Trophoblast cell (in vitro differentiated cells and primary cell): ENCODE results near the gene ADA.

Experiments used
- DNase-seq, 2 donors: peaks; one replicate each; pipeline ENCODE4 v3.0.0-alpha.2; 2016
- H2AFZ ChIP-seq: 2 replicates; pipeline ENCODE4 v1.6.1; 2013; ENCODE audit warnings: low read length, moderate library complexity, mild to moderate bottlenecking; ENCODE audit not compliant: insufficient read depth, poor library complexity
- H2AK5ac ChIP-seq: 2 replicates; pipeline ENCODE4 v1.6.1; 2013; ENCODE audit warnings: mild to moderate bottlenecking, low read length
- H2BK120ac ChIP-seq: 2 replicates; pipeline ENCODE4 v1.6.1; 2013; ENCODE audit warnings: low read length, mild to moderate bottlenecking, moderate library complexity; ENCODE audit not compliant: insufficient read depth, poor library complexity
- H2BK12ac ChIP-seq: 2 replicates; pipeline ENCODE4 v1.6.1; 2013; ENCODE audit warnings: mild to moderate bottlenecking, low read length, moderate library complexity
- H2BK5ac ChIP-seq: 2 replicates; pipeline ENCODE4 v1.6.1; 2013; ENCODE audit warnings: low read length, low read depth, moderate library complexity, mild to moderate bottlenecking; ENCODE audit not compliant: poor library complexity
- H3K14ac ChIP-seq: 2 replicates; pipeline ENCODE4 v1.6.1; 2013; ENCODE audit warnings: mild to moderate bottlenecking, low read length
- H3K18ac ChIP-seq: 2 replicates; pipeline ENCODE4 v1.6.1; 2013; ENCODE audit warnings: mild to moderate bottlenecking, low read length
- H3K23ac ChIP-seq: 2 replicates; pipeline ENCODE4 v1.6.1; 2013; ENCODE audit warnings: low read length
- H3K27ac ChIP-seq: 2 replicates; pipeline ENCODE4 v1.5.1; 2013; ENCODE audit warnings: low read depth, mild to moderate bottlenecking, inconsistent platforms, low read length, moderate library complexity
- H3K27me3 ChIP-seq: 2 replicates; pipeline ENCODE4 v1.6.1; 2013; ENCODE audit warnings: inconsistent platforms, mild to moderate bottlenecking, low read length, moderate library complexity; ENCODE audit not compliant: insufficient read depth
- H3K36me3 ChIP-seq, 2 experiments: 1 replicate in 1 of 2; 2 replicates in 1 of 2; pipeline ENCODE4 v1.6.1; 2013; ENCODE audit warnings: low read length in 2 of 2, mild to moderate bottlenecking in 2 of 2, moderate library complexity in 1 of 2; ENCODE audit not compliant: insufficient read depth in 2 of 2, control insufficient read depth in 1 of 2
- H3K4ac ChIP-seq: 2 replicates; pipeline ENCODE4 v1.6.1; 2013; ENCODE audit warnings: low read depth, mild to moderate bottlenecking, low read length, moderate library complexity
- H3K4me1 ChIP-seq, 2 experiments: 1 replicate in 1 of 2; 2 replicates in 1 of 2; pipeline ENCODE4 v1.6.1; 2013; ENCODE audit warnings: low read length in 2 of 2, mild to moderate bottlenecking in 2 of 2, moderate library complexity in 1 of 2; ENCODE audit not compliant: insufficient read depth in 2 of 2, control insufficient read depth in 1 of 2
- H3K4me2 ChIP-seq: 2 replicates; pipeline ENCODE4 v1.6.1; 2013; ENCODE audit warnings: inconsistent platforms, mild to moderate bottlenecking, low read length, moderate library complexity
- H3K4me3 ChIP-seq: 2 replicates; pipeline ENCODE4 v1.5.1; 2013; ENCODE audit warnings: mild to moderate bottlenecking, low read depth, low read length, inconsistent platforms
- H3K79me1 ChIP-seq: one replicate; pipeline ENCODE4 v1.6.1; 2013; ENCODE audit warnings: low read length
- H3K79me2 ChIP-seq: 2 replicates; pipeline ENCODE4 v1.6.1; 2013; ENCODE audit warnings: low read length, mild to moderate bottlenecking; ENCODE audit not compliant: control insufficient read depth, insufficient read depth, poor library complexity
- H3K9ac ChIP-seq: 2 replicates; pipeline ENCODE4 v1.6.1; 2013; ENCODE audit warnings: mild to moderate bottlenecking, low read length
- H3K9me3 ChIP-seq: 2 replicates; pipeline ENCODE4 v1.6.1; 2013; ENCODE audit warnings: low read depth, mild to moderate bottlenecking, control low read depth, inconsistent platforms, low read length; ENCODE audit not compliant: insufficient read depth
- H4K12ac ChIP-seq: 2 replicates; pipeline ENCODE4 v1.6.1; 2013; ENCODE audit warnings: low read depth, mild to moderate bottlenecking, low read length, moderate library complexity
- H4K8ac ChIP-seq: 2 replicates; pipeline ENCODE4 v1.6.1; 2013; ENCODE audit warnings: low read depth, mild to moderate bottlenecking, low read length, moderate library complexity
- H4K91ac ChIP-seq: one replicate; pipeline ENCODE4 v1.6.1; 2013; ENCODE audit warnings: low read depth, mild to moderate bottlenecking, low read length, moderate library complexity
- WGBS: extraction: QIAGEN DNeasy Blood & Tissue Kit; methylation state at CpG from one replicate; pipeline ENCODE4 v1.1.7; 2013; ENCODE audit warnings: missing lambda C conversion rate; ENCODE audit not compliant: insufficient read length, insufficient coverage; ENCODE audit errors: extremely low coverage; 5-methylcytosine and 5-hydroxymethylcytosine counted together

Gene ADA

DNA sequence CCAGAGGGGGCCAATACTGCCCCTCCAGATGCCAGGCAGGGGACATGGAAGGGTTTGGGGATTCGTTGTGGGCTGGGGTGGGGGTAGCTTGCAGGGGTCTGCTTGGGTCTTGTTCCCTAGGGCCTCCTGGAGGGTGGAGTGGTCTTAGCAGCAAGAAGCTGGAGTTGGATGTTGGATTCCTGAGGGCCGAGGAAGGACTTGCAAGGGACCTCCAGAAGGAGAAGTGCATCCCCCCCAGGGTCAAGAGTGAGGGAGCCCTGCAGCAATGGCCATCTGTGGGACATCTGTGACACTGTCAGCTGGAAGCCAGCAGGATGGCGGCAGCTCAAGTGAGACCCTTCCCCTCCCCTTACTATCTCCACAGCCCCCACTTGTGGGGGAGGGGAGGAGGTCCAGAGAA, 38.3 kb upstream of the ADA start:
- Histone ChIP-seq H3K4me1 (peaks cover 5 to 8% of the 10 kb centered on the region in 2 experiments), H3K27ac (no peak overlapping the region), H4K8ac (no peak overlapping the region), H3K4me3 (no peak overlapping the region), H2BK12ac (peak overlapping the region; percentile 21), H3K79me2 (no peaks in the 10 kb centered on the region), H2AFZ (no peak overlapping the region), H4K12ac (no peak overlapping the region), H3K36me3 (no peaks in the 10 kb centered on the region), H3K23ac (no peak overlapping the region), H4K91ac (peak overlapping the region; percentile 2), H3K27me3 (no peaks in the 10 kb centered on the region), H2BK120ac (no peak overlapping the region), H3K9ac (no peak overlapping the region), H3K4ac (no peak overlapping the region), H2BK5ac (no peak overlapping the region), H3K4me2 (no peak overlapping the region), H3K79me1 (peaks cover 7% of the 10 kb centered on the region), H2AK5ac (no peak overlapping the region), H3K18ac (no peak overlapping the region), H3K14ac (no peak overlapping the region), H3K9me3 (peaks cover 1% of the 10 kb centered on the region)
- DNase-seq = no peak
- WGBS = no CpG with 5 or more reads among the region's 3 CpGs

DNA sequence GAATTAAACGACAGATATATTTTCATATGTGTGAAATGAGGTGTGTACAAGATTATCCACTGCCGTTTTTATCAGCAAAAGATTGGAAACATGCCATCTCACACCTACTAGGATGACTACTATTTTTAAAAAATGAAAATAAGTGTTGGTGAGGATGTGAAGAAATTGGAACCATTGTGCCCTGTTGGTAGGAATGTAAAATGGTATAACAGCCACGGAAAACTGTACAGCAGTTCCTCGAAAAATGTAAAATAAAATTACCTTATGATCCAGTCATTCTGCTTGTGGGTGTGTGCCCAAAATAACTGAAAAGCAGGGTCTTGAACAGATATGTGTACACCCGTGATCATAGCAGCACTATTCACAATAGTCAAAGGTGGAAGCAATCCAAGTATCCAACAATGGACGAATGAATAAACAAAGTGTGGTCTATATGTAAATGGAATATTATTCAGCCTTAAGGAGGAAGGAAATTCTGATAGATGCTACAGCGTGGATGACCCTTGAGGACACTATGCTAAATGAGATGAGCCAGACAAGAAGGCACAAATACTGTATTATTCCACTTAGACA, 36.6 kb upstream of the ADA start:
- no CpG with 5 or more reads among the region's 7 CpGs for WGBS
- Histone ChIP-seq H3K23ac (no peak overlapping the region), H3K36me3 (no peaks in the 10 kb centered on the region), H3K4me2 (no peak overlapping the region), H4K8ac (no peak overlapping the region), H3K9me3 (peaks cover 1% of the 10 kb centered on the region), H4K12ac (no peak overlapping the region), H2BK5ac (no peak overlapping the region), H3K4me3 (no peak overlapping the region), H3K14ac (no peak overlapping the region), H2AK5ac (no peak overlapping the region), H2BK120ac (no peak overlapping the region), H3K79me1 (peaks cover 4% of the 10 kb centered on the region), H3K18ac (no peak overlapping the region), H2AFZ (no peak overlapping the region), H3K9ac (no peak overlapping the region), H2BK12ac (no peak overlapping the region), H3K4me1 (peaks cover 3 to 4% of the 10 kb centered on the region in 2 experiments), H3K4ac (no peak overlapping the region), H3K27me3 (no peaks in the 10 kb centered on the region), H3K27ac (no peak overlapping the region), H3K79me2 (no peaks in the 10 kb centered on the region), H4K91ac (no peak overlapping the region)
- DNase-seq = peak in 1 of 2 donors; percentile 32

DNA sequence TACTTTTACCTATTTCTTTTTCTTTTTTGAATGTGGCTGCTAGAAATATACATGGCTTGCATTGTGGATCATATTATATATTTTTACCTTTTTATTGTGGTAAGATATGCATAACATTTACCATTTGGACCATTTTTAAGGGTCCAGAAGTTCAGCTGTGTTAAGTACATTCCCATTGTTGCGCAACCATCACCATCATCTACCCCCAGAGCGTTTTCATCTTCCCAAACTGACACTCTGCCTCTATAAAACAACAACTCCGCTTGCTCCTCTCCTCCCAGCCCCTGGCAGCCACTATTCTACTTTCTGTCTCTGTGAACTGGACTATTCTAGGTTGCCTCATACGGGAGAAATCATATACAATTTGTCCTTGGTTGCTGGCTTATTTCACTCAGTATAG, 35.4 kb upstream of the ADA start:
- Histone ChIP-seq H3K27me3 (no peaks in the 10 kb centered on the region), H4K12ac (no peak overlapping the region), H2AK5ac (no peak overlapping the region), H3K14ac (no peak overlapping the region), H3K23ac (no peak overlapping the region), H4K8ac (no peak overlapping the region), H3K36me3 (no peaks in the 10 kb centered on the region), H3K4me3 (no peak overlapping the region), H2BK12ac (no peak overlapping the region), H3K4me2 (no peak overlapping the region), H3K27ac (no peak overlapping the region), H3K79me2 (no peaks in the 10 kb centered on the region), H3K9ac (no peak overlapping the region), H3K18ac (no peak overlapping the region), H2BK5ac (no peak overlapping the region), H3K9me3 (peaks cover 1% of the 10 kb centered on the region), H2AFZ (no peak overlapping the region), H4K91ac (no peak overlapping the region), H3K4me1 (no peaks in the 10 kb centered on the region), H2BK120ac (no peak overlapping the region), H3K79me1 (peaks cover 2% of the 10 kb centered on the region), H3K4ac (no peak overlapping the region)
- no peak for DNase-seq
- WGBS = no CpG with 5 or more reads among the region's 4 CpGs

DNA sequence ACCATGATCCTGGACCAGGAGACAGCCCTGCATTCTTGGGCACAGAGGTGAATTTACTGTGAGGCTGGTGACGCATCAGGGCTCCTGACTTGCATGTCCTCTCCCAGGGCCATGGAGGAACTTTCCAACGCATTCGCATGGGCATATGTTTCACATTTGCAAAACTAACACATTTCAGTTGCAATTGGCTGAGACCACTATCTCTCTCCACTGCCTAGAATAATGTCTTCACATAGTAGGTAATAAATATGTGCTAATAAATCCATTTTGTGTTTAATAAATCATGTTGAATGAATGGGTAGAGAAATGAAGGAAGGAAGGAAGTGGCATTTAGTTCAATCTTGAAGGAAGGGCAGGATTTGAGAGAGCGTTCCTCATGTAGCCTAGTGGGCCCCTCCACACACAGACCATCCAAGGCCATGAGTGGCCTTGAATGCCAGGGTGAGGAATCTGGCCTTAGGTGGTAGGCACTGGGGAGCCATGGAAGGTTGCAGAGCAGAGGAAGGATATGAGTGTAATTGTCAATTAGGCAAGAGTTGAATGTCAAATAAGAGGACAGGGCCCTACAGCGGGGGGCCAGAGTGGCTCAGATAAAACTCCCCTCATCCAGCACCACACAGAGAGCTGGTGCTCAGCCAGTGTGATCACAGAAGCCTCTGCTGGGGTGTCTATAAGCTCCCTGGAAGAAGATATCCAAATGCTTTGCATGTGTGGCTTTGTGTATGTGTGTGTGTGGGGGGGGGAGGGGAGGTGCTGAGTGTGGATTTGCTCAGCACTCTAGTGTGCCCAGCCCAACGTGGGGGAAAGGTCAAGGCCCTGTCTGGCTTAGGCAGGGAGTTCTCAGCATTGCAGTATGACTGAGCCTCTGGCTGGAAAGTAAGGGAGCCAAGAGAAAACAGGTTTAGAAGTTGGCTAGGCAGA, 32.8 kb upstream of the ADA start:
- H3K9ac ChIP-seq = no peak overlapping the region
- no peak overlapping the region for H3K4me2 ChIP-seq
- no peak overlapping the region for H4K12ac ChIP-seq
- H3K27ac ChIP-seq = no peak overlapping the region
- H4K91ac ChIP-seq = no peak overlapping the region
- H3K4ac ChIP-seq = no peak overlapping the region
- H2AK5ac ChIP-seq = no peak overlapping the region
- no peaks in the 10 kb centered on the region for H3K27me3 ChIP-seq
- H3K23ac ChIP-seq = no peak overlapping the region
- no peak overlapping the region for H3K18ac ChIP-seq
- no peak overlapping the region for H2AFZ ChIP-seq
- no peak overlapping the region for H2BK12ac ChIP-seq
- H3K36me3 ChIP-seq = no peaks in the 10 kb centered on the region
- no peak overlapping the region for H2BK5ac ChIP-seq
- no peaks in the 10 kb centered on the region for H3K79me1 ChIP-seq
- H4K8ac ChIP-seq = no peak overlapping the region
- DNase-seq = no peak
- no peaks in the 10 kb centered on the region for H3K9me3 ChIP-seq
- H3K14ac ChIP-seq = no peak overlapping the region
- H2BK120ac ChIP-seq = no peak overlapping the region
- no peaks in the 10 kb centered on the region for H3K79me2 ChIP-seq
- no CpG with 5 or more reads among the region's 6 CpGs for WGBS
- H3K4me3 ChIP-seq = no peak overlapping the region
- H3K4me1 ChIP-seq = no peaks in the 10 kb centered on the region
